Stimulated activated naive CD4-positive, alpha-beta T cell (primary cell): ENCODE results near the gene UBE2H.

ENCODE experiments used
- DNase-seq, 6 experiments: peaks; one replicate each; lab custom pipeline; 2025; lab: John Stamatoyannopoulos, UW

UBE2H gene

GRCh38 chr7:129950191-129950932 lies 2.4 kb downstream of the UBE2H start:
- DNase-seq: peak in 4 of 6 experiments; percentile 4 to 35 (median 20)

DNA sequence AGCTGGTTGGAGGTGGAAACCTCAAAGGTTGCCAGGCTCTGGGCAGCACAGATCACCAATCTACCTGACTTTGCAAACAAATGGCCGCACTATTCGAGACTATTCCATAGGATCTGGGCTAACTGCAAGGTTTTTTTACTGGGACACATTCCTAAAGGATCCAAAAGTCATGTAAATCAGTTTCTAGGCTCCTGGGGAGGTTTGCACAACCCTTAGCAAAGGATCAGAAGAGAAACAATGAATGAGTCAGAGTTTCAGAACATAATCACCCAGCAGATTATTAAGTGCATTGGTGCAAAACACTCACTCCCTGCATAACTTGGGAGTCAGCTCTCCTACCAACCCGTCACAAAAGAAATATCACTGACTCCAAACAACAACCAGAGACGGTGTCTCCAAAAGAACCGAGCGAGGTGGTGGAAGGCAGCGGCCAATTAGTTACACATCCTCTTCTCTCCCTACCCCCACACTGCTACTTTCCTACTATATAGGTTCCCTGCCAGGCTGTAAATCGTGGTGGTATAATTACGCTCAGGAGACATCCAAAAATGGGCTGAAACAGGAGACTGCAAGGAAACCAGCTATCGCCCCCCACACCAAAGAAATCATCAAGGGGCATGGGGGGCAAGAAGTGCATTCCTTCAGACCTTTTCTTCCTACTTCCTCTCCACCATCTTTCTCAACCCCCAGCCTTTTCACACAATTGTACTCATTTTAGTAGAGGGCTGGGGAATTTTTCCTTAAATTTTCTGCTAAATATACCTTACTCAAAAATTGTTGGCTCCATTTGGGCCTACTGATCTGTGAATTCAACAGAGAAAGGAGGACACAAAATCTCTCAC lies 3.2 kb downstream of the UBE2H start:
- DNase-seq: peak in 2 of 6 experiments; percentile 16 to 31

DNA sequence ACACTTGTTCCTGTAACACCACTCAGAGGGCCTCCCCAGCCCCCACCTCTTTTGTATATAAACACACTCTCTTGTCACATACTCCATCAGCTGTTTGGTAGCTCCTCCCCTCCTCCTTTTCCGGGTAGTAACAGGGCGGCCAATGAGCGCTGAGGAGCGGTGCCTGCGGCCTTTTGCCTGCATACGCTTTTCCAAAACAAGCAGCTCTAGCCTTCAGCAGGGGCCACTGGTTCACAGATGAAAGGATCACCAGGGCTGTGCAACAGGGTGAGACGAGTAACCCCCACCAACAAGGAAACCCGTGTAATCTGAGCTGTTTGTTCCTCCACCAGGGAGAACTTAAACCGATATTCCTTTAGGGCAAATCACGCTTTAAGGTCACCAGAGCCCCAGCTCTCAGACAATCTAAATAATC lies 3.9 kb downstream of the UBE2H start:
- peak; percentile 66 to 86 (median 78) for DNase-seq

GRCh38 chr7:129948338-129948737 lies 4.4 kb downstream of the UBE2H start:
- DNase-seq: no peak

- no peak for DNase-seq
Measured at GRCh38 chr7:129947701-129948100, 5.1 kb downstream of the UBE2H start.

DNA sequence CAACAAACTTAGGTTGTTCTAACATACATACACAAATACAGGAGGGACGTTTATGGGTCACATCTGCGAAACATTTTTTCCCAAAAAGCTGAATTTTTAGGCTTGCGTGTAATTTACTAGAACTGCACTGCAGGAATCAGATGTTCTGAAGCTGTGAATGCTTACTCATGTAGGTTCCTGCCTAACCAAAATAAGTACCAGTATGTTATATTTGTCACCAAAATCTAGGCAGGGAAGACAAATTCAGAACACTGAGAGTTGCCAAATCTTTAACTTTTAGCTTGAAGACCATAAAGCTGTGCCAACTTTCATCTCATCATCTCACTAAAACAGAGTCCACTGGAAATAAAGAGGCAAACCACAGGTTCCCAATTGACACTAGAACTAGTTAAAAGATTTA lies 5.7 kb downstream of the UBE2H start:
- DNase-seq: no peak

GRCh38 chr7:129946282-129946681 lies 6.5 kb downstream of the UBE2H start:
- no peak for DNase-seq

DNA sequence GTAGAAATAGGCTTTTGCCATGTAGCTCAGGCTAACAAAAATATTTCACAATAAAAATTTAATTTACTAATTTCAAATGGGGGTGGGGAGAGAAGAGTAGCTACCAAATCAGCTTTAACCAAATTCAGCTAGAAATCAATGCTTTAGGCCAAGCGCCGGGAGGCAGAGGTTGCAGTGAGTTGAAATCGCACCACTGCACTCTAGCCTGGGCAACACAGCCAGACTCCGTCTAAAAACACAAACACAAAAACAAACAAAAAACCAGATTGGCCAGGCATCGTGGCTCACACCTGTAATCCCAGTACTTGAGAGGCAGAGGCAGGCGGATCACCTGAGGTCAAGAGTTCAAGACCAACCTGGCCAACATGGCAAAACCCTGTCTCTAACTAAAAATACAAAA lies 9.4 kb downstream of the UBE2H start:
- no peak for DNase-seq

DNA sequence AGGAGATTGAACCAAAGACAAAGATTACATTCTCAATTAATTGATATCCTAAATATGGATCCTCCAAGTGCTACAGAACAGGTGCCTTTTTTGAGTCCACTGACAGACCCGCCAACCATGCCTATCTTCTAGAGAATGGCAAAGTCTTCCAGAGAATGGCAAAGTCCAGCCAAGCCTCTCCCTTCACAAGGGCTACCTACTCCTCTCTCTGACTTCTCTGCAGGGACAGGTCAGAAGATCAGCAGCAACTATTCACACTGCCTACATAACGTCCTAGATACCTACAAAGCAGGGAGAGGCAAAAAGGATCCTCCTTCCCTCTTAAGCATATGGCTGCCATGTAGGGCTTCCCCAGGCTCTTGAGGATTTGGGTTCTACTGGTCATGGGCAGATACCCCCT lies 12.4 kb downstream of the UBE2H start:
- no peak for DNase-seq

GRCh38 chr7:129939881-129940280 lies 12.9 kb downstream of the UBE2H start:
- DNase-seq: no peak

DNA sequence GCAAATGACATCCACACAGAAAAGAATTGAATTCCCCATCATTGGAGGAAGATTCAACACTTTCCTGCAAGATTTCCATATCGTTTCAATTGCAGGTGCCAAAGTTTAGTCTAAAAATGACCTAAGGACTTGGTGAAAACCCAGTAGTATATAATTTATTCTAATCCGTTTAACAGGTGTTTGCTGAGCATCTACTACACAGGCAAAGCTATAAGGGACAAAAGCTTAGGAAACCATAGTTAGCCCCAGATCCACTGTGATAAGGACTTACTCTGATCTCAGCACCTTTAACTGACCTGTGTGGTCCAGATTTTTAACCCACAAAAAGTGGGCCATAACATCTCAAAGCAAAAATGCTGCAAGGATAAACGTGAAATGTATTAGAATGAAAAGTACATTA lies 19.1 kb downstream of the UBE2H start:
- no peak for DNase-seq

DNA sequence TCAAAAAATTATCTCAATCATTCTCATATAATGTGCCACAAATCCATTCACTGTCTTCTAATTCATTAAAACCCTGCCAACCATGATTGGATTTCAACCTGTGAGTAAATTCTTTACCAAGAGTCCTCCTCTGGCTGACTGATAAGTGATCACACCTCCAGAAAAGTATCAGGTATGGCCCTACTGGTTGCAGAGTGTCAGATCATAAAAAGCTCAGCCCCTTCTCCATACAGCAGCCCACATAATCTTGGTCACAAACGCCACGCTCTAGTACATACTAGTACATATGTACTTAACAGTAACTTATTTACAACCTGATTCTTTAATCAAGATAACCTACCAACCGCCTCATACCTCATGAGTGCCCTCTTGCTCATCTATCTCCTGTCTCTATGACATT lies 26.1 kb downstream of the UBE2H start:
- no peak for DNase-seq

- DNase-seq: no peak
Measured at GRCh38 chr7:129925416-129926002, 27.3 kb downstream of the UBE2H start.

DNA sequence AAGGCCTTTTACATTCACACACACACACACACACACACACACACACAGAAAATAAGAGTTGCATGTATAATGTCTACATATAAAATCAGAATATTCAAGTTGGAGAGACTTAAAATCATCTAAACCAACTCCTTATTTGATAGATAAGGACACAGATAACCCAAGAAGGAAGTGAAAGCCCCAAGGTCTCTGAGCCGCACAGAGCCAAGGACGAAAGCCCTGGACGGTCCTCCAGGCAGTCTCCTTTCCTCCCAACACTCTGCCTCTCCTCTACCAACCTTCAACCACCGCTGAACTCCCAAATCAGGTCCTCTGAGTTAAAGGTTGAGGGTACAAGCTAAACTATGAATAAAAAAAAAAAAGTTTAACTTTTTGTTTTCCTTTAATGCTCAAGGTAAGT lies 28.2 kb downstream of the UBE2H start:
- DNase-seq: no peak

GRCh38 chr7:129923709-129924108 lies 29.1 kb downstream of the UBE2H start:
- no peak for DNase-seq

GRCh38 chr7:129919492-129919891 lies 33.3 kb downstream of the UBE2H start:
- no peak for DNase-seq

GRCh38 chr7:129918922-129919321 lies 33.8 kb downstream of the UBE2H start:
- DNase-seq: no peak

DNA sequence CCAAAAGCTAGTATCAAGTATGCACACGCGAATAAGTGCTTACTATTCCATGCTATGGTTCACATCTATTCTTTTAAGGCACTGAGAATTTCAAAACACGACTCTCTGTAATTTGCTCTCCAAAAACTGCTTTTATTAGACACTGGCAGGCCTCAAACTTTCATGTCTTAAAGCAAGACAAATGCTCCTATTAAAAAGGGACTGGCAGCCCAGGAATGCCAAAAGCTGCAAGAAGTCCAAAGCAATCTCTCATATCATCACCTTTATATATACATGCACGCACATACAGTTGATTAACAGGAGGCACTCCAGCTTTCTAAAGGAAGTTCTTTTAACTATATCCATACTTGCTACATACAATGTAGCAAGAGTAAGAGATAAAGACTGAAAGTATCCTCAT lies 34.8 kb downstream of the UBE2H start:
- no peak for DNase-seq

DNA sequence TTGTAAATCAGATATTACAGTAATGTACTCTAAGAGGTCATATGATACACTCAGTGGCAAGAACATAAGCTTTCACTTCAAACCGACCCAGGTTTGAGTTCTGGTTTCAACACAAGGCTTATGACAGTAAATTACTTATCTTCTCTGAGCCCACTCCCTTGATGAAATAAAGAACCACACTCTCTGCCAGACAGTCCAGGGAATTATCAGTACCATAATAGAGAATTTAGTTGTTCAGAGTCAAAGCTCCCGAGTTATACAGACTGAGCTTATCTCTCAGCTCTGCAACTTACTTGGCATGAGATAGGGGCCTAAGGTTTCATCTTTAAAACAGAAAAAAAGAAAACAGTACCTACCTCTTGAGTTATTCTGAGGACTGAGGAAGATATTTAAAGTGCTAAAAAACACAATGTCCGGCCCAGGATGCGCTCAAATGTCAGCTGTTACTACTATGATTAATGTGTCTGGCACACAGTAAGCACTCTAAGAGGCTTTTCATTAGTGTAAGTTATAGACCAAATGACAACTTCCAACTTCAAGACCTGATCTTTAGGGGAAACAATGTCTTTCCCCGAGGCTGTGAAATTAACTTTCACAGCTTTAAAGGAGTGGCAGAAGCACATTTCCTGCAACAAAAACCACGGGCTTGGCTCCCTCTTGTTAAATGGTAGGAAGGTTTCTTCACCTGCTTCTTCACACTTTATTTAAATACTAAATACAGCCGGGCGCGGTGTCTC lies 38.1 kb downstream of the UBE2H start:
- peak in 1 of 6 experiments; percentile 20 for DNase-seq

- DNase-seq: no peak
Measured at GRCh38 chr7:129913428-129913827, 39.3 kb downstream of the UBE2H start.

- no peak for DNase-seq
Measured at GRCh38 chr7:129911790-129912189, 41.0 kb downstream of the UBE2H start.

DNA sequence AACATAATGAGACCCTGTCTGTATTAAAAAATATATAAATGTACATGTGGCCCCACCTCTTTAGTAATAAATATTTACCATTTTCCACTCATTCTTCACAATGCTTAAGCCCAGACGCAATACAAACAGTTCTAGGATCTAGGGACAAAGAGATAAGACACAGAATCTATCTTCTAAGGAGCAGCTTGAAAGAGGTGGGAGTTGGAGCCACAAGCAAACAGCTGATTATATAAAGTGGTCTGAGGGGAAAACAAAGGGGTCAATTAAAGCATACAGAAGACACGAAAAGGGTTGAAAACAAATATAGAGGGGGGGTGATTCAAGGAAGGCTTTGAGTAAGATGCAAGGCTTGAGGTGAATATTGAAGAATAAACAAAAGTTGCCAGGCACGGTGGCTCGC lies 43.1 kb downstream of the UBE2H start:
- no peak for DNase-seq
